GM21447 (cell line): Measurements from ENCODE around the gene GNG14.
"Not testable (repeated sequence)": the region's sequence is repeated elsewhere in the genome, so short reads cannot be mapped to it uniquely, and the experiment has no call there.

Experiments used
- ATAC-seq: cut with Tn5 transposase; IDR thresholded peaks from one replicate; pipeline ENCODE4 v1.9.1; 2021; ENCODE audit not compliant: unreplicated experiment

Gene GNG14

DNA sequence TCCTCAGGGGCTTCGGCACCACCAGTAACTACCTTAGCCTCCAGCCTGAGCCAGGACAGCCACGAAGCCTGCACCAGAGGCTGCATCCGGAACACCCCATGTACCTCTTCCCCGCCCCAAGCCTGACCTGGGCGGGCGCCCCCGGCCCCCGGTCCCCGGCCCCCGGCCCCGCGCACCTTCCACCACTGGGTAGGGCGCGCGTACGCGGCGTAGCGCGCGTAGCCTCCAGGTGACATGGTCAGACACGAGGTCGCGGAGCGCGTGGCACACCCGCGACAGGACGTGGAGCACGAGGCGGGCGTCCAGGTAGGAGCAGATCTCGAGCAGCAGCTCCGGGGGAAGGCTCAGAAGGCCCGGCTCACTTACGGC lies 8.2 kb downstream of the GNG14 start:
- ATAC-seq, result peak; percentile 21

DNA sequence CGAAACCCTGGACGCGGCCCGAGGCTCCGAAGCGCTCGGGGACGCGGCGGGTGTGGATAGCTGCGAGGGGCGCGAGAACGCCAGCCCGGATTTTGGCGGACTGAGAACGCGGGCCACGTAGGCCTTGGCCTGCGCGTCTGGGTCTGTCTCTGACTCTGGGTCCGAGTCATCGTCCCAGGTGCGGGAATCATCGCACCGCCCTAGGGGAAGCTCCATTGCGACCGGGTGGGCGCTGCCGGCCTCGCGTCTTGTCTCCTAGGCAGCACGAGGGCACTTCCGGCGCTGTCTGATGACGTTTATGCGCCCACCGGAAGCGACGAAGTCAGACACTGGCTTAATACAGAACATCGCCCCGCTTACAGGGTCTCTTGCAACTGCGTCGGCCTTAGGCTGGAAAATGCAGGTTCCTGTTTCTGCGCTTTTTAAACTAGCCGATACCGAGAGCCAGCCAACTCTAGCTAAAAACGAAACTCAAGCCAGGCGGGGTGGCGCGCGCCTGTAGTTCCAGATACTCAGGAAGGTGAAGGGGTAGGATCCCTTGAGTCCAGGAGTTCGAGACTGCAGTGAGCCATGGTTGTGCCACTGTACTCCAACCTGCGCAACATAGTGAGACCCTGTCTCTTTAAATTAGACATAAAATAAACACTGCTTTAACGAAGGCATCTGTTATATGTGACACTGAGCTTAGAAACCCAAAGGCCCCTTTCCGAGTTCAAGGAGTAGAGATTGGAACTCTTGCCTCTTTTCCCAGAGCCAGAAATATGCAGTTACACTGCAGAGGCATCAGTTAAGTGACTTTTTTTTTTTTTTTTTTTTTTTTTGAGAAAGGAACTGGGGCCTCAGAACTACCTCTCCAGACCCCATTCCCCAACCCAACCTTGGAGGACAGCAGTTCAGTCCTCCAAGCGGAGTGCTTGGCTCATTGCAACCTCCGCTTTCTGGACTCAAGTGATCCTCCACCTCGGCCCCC lies 8.9 kb downstream of the GNG14 start, which contains the start of gene FBXW9:
FBXW9 (minus strand) TSS at position 266 of the 970 bp plus-strand sequence; CDS start at position 216, 50 bp downstream.
- ATAC-seq, result peak; percentile 68

DNA sequence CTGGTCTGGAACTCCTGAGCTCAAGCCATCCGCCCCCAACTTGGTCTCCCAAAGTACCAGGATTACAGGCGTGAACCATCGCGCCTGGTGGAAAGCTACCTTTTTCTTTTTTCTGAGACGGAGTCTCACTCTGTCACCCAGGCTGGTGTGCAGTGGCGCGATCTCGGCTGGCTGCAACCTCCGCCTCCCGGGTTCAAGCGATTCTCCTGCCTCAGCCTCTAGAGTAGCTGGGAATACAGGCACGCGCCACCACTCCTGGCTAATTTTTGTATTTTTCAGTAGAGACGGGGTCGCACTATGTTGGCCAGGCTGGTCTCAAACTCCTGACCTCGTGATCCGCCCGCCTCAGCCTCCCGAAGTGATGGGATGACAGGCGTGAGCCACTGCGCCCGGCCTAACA lies 9.6 kb downstream of the GNG14 start:
- ATAC-seq, result not testable (repeated sequence)

DNA sequence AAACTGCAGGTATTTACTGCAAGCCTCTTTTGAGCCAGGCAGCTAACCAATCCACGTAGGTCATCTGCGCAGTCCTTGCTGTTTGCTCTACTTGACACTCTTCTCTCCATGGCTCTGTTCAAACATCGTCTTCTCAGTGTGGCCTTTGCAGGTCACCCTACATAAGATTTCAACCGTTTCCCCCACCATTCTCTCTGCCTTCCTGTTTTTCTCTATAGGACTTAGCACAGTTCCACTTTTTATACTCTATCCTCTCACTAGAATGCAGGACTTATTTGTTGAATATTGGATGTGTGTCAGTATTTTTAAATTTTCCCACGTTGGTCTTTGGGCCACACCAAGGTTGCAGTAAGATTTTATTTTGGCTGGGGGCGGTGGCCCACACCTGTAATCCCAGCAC lies 10.3 kb downstream of the GNG14 start:
- ATAC-seq, result no peak

DNA sequence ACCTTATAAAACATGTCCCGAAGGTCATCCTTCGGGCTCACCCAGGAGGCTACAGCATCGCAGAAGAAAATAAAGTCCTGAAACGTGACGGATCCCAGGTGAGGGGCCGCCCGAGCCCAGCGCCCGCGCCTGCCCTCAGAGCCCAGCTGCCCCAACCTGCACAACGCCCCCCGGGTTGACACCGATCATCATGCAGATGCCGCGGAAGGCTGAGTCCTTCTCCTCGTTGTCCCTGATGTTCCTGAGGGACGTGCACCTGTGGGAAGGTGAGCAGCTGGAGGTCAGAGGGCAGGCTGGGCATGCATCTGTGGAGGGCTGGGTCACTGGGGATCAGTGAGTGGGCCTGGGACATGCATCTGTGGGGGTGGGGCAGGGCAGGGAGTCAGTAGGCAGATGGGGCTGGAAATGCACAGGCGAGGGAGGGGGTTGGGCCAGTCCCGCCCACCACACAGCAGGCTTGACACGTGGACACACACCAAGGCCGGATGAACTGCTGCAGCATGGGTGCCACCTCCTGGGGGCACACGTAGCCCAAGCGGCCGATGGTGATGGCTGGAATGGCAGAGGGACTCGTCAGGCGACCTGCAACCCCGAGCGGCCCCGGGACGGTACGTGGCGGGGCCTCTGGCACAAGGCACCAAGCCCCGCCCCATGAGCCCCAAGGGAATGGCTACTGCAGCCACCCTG lies 13.9 kb downstream of the GNG14 start:
- ATAC-seq, result no peak

DNA sequence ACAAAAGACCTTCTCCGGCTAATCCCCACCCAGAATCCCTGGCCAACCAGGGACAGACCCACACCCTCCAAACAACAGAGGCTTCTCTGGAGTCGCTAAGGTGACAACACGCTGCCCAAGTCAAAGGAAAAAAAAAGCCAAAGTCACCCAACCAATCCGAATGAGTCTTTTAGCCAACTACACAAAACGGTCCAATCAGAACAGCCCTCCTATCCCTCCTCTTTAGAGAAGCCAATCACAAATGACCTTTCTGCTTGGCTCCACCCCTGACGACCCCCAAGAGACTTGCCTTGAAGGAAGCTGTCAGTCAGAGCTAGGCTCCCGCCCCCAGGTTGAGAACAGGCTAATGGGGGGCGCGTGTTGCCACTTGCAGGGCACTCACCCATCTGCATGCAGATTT lies 15.2 kb downstream of the GNG14 start:
- no peak for ATAC-seq

DNA sequence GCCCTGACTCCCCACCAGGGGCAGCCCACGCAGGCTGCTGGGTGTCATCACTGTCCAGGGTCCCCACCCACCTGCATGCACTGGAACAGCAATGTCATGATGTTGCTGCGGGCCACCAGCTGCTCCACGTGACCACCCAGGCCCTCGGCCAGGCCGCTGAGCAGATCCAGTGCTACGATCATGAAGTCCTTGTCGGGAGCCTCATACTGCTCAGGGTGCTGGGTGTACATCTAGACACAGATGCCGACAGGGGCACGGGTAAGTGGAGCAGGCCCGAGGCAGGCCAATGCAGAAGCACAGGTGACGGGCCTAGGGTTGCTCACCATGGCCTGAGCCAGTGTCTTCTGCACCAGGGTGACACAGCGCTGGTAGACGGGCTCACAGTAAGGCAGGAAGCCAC lies 17.4 kb downstream of the GNG14 start:
- ATAC-seq, result no peak

DNA sequence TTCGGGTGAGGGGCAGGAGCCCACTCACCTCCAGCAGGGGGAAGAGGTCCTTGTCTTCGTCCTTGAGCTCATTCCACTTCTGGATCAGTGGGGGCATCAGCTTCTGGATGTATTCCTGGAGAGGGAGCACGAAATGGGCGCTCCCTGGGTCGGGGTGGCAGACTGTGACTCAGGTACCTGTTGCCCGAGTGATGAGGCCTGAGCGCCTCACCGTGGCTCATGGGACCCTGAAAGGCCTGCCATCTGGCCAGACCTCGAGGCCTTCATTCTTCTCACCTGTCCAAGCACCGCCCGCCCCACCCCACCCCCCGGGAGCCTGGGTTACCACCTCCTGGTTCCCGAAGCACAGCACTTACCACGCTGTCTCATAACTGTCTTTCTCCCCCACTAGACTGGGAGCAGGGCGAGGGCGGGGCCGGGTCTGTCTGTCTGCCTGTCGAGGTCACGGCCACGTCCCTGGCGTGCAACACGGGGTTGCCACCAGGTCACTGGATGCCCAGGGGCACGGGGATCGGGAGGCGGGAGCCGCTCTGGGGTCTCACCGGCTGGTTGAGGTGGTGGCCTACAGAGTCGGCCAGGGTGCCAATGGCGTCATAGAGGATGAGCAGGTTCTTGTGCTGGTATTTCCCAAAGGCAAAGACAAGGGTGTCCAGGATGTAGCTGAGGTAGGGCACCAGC lies 18.0 kb downstream of the GNG14 start:
- no peak for ATAC-seq

DNA sequence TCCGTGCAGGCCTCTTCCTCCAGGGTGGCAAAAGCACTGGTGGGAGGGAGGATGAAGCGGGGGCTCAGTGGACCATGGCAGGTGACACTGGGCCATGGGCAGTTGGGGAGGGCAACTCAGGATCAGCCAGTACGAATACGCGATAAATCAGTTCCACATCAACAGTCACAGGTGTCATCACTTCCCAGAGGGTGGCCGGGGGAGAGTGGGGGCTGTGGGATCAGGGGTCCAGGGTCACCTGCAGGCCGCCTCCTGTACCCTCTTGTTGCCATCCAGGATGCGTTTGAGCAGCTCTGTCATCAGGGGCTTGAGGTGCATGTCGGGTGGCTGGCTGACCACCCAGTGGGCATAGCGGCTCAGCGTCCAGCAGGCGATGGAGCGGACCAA lies 18.5 kb downstream of the GNG14 start:
- no peak for ATAC-seq

DNA sequence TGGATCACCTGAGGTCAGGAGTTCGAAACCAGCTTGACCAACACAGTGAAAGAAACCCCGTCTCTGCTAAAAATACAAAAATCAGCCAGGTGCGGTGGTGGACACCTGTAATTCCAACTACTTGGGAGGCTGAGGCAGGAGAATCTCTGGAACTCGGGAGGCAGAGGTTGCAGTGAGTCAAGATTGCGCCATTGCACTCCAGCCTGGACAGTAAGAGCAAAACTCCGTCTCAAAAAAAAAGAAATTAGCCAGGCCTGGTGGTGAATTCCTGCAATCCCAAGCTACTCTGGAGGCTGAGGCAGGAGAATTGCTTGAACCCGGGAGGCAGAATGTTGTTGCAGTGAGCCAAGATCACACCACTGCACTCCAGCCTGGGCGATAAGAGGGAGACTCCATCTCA lies 20.8 kb downstream of the GNG14 start:
- no peak for ATAC-seq

DNA sequence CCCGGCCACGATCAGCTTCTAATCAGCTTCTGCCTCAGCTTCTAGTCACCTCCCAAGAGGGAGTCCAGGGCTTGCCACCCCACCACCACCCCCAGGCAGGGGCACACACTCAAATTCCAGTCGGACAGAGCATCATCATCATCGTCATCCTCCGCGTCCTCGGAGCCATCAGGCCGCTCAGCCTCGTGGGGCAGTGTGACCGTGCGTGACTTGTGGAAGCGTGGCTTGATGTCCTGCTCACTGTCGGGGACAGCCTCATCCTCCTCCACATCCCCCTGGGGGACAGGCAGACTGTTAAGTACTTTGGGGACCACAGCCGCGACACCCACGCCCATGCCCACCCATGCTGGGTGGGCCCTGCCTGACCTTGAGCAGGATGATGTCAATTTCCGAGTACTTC lies 23.4 kb downstream of the GNG14 start:
- ATAC-seq, result no peak

DNA sequence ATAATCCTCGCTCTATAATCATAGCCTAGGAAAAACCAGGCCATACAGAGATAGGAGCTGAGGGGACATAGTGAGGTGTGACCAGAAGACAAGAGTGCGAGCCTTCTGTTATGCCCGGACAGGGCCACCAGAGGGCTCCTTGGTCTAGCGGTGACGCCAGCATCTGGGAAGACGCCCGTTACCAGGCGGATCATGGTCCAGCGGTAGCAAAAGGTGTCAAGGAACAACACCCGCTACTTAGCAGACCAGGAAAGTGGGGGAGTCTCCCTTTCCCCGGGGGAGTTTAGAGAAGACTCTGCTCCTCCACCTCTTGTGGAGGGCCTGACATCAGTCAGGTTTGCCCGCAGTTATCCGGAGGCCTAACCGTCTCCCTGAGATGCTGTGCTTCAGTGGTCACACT lies 24.3 kb downstream of the GNG14 start:
- ATAC-seq, result not testable (repeated sequence)

DNA sequence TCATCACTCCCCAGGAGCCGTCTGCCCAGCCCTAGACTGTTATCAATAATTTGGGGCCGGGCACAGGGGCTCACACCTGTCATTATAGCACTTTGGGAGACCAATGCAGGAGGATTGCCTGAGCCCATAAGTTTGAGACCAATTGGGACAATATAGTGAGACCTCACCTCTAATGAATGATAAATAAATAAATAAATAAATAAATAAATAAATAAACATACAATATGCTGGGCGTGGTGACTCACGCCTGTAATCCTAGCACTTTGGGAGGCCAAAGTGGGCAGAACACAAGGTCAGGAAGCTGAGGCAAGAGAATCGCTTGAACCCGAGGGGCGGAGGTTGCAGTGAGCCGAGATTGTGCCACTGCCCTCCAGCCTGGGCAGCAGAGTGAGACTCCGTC lies 25.5 kb downstream of the GNG14 start:
- ATAC-seq, result not testable (repeated sequence)

DNA sequence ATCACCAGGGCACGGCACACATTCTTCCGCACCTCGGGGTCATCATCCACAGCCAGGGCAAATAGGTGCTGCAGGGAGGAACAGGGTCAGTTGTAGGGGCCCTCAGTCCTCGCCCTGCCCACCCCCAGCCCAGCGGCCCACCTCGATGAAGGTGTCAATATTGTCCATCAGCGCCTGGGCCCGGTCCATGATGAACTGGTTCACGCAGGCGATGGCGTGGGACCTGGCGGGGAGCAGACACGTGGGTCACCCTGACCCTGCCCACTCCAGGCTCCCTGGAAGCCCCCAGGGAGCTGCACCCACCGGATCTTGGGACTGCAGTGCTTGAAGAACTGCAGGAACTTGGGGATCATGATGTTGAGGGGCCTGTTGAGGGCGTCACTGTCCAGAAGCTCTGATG lies 27.3 kb downstream of the GNG14 start:
- ATAC-seq, result no peak

DNA sequence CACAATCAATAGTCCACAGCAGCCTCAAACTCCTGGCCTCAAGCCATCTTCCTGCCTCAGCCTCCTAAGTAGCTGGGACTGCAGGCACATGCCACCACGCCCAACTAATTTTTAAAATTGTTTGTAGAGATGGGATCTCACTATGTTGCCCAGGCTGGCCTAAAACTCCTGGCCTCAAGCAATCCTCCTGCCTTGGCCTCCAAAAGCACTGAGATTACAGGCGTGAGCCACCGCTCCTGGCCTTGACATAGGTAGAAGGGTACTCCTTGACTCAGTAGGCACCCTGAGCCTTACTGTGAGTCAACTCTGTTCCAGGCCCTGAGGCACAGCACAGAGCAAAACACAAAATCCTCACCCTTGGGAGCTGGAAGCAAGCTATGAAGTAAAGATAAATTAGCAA lies 28.1 kb downstream of the GNG14 start:
- ATAC-seq, result no peak

DNA sequence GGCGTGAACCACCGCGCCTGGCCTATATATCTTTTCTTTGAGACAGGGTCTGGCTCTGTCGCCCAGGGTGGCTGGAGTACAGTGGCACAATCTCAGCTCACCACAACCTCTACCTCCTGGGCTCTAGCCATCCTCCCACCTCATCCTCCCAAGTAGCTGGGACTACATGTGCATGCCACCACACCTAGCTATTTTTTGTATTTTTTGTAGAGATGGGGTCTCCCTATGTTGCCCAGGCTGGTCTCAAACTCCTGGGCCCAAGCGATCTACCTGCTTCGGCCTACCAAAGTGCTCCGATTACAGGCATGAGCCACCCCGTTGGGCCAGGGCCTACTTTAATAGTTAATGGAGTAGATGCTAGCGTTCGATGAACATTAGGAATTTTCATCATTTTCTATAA lies 32.5 kb downstream of the GNG14 start:
- ATAC-seq, result no peak

DNA sequence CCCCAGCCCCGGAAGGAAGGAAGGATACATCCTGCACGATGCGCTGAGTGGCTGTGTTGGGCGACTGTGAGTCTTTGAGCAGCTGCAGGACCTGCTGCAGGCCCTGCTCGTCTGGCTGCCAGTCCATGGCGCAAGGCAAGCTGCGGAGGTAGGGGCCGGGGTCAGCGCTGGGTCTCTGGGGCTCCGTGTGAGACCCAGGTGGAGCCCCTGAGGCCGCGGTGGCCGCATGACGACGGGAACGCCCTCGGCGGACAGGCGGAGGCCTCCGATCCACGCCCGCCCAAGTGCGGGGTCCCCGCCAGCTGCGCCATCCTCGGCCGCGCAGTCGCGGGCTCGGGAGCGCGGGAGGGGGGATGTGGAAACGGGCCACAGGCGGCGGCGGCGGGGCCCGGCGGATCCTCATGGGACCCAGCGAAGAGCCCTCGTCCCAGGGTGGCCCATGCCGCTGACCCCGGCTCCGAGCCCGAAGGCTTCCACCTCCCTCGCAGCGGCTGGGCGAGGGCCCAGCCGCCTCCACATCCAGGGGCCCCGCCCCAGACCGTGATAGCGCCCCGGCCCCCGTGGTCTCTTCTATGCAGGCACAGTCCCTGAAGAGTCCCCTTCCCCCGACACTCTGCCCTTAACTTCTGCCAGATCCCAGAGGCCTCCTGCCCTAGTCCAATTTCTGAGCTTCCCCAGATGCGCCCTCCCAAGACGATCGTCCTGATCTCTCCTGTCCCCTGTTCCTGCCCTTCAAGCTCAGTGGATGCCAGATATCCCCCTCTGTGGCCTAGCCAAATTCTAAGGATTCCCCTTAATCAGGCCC lies 33.3 kb downstream of the GNG14 start:
- no peak for ATAC-seq

DNA sequence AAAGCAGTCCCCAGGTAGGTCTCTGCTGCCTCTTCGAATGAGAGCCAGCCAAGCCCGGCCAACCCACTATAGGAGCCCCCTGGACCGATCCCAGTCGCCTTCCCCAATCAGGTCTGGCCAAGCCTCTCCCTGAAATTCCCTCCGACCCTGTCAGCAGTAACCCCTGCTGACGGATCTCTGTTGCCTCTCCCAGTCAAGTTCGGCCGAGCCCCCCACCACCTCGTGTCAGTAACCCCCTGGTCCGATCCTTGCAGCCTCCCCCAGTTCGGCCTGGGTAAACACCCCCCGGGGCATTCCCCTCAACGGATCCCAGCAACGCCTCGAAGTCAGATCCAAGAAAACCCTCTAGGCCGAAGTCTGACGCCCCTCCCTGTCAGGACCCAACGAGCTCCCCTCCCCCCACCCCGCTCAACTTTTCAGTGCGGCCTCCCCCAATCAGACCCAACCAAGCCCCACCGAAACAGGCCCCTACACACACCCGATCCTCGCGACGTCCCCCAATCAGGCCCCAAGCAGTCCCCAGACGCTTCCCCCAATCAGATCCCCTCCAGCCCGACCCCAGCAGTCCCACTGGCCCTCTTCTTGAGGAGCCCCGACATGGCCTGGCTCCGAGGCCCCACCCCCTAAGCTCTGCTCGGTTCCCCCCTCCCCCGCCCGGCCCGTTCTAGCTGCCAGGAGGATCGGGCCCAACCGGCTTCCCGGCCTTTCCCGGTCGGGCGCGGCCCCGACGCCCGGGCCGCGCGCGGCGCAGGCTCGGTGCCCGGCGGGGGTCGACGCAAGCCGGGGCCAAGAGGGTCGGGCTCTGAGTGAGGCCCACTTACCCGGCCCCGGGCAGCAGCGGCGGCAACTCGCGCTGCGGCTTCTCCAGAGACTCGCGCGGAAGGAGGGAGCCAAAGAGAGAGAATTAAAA lies 34.1 kb downstream of the GNG14 start:
- ATAC-seq, result peak; percentile 24

DNA sequence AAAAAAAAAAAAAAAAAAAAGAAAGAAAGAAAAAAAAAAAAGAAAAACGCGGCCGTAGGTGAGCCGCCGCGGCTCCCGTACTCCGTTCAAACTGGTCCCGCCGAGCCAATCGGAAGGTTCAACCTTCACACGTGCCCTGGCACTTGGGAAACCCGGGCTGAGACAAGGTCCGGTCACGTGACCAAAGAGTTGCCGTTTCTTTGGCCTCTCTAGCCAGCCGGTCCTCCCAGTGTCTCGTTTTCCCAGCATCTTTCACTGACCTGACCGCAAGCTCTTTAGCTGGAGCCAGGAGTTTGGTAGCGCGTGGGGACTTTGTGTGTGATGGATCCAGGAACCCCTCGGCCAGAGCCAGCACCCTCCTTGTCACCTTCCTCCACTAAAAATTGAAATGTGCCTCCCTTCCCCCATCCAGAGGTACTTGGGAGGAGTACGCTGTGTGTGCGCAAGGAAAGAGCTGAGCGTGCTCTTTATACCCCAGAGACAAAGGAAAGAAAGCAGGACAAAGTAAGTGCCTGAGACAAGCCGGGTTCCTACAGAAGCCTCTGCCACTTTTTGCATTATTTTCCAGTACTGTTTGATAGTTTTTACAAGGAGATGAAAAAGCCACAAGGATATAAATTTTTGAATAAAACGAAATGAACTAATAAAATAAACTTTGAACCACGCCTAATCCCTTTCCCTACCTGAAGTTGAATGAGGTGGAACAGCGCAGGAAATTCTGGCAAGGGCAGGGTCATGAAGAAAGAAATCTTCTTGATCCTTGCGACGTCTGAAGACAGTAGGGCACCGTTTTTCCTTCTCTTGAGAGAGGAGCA lies 35.0 kb downstream of the GNG14 start:
- ATAC-seq, result peak; percentile 78
